ENCODE measurements around the gene KLHL14.
"Not testable (repeated sequence)": the region's sequence is repeated elsewhere in the genome, so short reads cannot be mapped to it uniquely, and the experiment has no call there.

KLHL14 gene

DNA sequence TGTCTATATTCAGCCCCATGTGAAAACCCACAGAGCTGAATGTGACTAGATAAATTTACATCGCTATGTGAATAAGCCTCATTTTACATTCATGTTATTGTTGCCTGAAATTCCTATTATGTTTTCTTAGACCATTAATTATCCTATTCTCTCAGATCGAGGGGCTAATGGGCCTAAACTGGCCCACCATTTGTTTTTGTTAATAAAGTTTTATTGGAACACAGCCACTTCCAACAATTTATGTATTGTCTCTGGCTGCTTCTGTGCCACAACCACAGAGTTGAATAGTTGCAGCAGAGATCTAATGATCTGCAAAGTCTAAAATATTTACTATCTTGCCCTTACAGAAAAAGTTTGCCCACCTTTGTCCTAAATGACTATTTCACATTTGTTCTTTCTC, 61.0 kb downstream of the KLHL14 start:
- no peak for DNase-seq

DNA sequence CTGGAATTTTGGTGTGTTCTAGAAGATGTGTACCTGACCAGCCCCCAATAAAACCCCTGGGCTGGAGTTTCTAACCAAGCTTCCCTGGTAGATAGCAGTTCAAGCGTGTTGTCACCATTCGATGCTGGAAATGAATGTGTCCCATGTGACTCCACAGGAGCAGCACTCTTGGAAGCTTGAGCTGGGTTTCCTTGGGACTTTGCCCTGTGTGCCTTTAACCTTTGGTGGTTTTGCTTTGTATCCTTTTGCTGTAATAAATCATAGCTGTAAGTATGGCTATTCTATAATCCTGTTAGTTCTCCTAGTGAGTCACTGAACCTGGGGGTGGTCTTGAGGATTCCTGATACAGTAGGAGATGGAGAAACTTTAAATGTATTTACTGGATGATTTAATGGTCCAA, 65.2 kb downstream of the KLHL14 start:
- no peak for DNase-seq

DNA sequence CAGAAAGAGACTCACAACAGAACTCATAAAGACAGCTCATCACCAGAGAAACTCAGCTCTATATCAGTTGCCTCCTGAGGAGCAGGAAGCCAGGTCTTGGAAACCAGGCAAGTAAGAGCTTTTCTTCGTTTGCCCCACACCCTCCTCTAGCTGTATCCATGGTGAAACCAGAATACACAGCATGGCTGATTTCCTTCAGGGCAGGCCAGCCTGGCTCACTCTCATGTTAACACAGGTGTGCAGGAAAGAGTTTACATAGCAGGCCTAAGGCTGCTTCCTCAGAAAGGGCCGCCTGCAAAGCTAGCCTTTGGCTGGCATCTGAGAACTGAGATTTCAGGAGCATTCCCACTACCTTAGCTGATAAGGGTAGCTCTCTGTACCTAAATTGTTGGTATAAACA, 65.7 kb downstream of the KLHL14 start:
- DNase-seq, result no peak

DNA sequence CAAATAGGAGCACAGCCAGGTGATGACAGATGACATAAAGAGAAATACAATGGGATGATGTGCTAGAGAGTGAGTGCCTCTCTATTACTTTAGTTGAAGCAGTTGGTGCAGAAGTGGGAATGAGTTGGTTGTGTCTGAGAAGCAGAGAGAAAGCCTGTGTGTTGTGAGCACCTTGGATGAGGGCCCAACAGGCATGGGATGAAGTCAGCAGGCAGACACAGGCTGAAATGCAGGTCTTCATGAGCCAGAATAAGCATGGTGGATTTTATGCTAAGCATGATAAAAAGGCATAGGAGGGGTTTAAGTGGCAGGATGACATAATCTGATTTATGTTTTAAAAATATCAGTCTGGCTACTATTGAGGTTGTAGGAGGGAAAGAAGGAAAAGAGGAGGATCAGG, 71.5 kb downstream of the KLHL14 start:
- DNase-seq, result no peak

DNA sequence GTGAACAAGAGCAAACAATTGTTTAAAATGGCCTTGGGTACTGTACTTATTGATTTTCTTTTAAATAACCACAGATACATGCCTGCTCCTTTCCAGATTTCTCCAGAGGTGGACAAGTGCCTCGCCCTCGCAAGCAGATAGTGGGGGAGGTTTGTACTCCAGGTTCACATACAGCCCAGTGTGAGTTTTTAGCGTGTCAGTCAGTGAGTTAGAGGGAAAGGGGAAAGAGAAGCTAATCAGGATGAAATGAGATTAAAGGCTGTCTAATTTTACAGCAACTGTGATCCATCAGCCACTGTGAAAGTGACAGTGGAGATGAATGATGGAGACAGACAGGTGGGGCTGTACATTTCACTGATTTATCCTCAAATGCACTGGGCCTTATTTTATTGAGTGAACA, 74.7 kb downstream of the KLHL14 start:
- no peak for DNase-seq

DNA sequence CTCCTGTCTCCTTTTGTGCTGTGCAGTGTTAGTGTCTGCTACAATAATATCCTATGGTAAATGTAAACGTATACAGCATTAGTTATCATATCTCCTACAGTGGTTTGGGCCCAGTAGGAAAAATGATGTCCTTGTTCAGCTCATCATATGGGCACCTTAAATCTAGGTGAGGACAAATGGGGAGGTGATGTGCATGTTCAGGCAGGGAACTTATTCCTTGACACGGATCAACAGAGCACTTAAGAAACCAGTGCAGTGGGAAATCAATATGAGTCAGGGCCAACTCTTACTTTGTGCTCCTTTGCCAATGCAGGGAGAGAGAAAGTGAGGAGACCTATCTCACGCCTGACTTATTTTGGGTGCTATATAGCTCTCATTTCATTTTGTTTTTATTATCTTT, 76.4 kb downstream of the KLHL14 start:
- DNase-seq, result no peak

DNA sequence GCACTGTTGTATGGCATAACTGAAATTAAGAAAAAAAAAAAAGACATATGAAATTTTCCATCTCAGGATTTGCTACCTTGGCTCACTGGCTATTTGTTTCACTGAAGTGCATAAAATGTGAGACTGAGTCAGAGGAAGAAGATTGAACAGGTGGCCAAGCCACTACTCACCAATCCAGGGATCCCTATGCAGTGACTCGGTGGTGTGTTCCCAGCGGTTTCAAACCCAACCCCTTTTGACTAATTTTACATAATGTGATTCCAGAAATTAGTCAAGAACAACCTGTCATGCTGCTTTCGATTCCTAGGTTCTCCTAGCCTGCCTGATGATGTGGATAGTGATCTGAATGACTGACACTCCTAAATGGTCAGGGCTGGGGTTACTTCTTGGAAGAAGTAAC, 77.3 kb downstream of the KLHL14 start:
- DNase-seq, result no peak

DNA sequence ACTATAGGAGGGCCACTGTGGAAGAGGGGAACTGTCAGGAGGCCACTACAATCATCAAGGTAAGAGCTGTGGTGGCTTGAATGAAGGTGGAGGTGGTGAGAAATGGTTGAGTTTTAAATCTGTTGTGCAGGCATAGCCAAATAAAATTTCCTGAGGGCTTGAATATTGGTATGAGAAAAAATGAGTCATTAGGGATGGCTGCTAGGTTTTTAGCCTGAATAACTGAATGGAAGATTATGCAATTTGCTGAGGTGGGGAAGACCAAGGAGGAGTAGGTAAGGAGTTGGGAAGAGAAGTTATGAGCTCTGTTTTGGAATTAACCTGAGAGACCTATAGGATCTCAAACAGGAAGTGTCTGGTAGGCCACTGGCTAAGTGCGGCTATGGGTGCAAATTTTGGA, 84.0 kb downstream of the KLHL14 start:
- DNase-seq, result no peak

DNA sequence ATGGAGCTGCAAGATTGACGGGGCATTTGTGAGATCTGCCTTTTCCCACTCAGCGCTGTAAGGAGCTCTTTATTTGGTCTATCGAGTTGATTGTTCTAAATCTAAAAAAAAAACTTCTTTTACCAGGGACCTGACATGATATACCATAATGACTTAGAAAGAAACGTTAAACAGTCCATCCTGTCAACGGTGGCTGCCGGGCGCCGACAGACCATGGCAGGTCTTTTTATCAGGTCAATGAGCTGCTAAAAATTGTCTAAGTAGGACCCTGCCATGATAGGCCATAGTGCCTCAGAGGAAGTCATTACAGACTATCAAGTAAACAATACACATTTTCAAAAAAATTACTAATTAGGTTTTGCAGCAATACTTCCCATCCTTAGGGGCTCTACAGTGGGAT, 87.9 kb downstream of the KLHL14 start:
- DNase-seq, result no peak

DNA sequence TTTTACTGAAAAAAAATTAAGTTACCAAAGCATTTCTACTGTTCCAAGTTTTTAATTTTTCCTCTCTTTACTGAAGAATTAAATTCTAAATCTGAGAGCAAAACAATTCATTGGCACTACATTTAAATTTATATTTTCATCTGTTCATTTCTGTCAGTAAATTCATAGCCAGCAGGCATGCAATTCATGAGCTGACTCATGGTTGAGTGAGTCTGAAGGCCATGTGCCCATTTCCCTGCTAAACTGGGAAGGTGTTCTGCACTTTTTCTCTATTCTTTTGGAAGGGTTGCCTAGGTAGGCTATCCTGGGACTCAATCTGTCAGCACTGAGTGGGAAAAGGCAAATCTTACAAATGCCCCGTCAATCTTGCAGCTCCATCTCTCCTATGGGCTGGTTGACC, 88.7 kb downstream of the KLHL14 start:
- no peak for DNase-seq

DNA sequence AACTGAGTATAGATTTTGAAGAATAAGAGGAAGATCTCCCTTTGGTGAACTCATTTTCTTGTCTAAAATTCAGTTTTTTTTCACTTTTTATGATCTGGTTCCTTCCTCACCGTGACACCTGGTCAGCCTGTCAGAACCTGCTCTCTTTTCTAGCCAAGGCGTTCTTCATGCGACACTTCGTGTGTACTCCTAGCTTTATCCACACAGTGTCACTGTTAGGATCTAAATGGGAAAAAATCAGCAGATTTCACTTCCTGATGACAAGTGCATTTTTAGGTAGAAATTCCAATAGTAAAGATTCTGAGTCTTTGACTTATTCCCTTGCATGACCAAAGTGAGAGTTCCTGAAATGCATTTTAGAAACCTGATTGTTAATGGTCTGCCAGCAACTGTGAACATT, 89.8 kb downstream of the KLHL14 start:
- DNase-seq, result no peak

DNA sequence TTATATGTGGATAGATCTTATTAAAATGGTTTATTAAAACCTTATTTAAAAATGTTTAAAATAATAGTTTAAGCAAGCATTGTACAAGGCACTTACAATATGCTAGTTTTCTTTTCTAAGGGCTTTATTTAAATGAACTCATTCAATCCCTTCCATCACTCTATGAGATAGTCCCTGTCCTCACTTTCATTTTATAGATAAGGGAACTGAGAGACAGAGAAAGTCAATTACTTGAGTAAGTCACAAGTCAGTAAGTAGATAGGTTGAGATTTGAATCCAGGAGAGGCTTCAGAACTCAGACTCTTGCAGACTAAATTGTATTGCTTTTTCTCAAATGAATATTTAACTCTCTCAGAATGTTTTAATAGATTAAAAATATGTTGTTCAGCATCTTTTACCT, 95.2 kb downstream of the KLHL14 start:
- no peak for DNase-seq

DNA sequence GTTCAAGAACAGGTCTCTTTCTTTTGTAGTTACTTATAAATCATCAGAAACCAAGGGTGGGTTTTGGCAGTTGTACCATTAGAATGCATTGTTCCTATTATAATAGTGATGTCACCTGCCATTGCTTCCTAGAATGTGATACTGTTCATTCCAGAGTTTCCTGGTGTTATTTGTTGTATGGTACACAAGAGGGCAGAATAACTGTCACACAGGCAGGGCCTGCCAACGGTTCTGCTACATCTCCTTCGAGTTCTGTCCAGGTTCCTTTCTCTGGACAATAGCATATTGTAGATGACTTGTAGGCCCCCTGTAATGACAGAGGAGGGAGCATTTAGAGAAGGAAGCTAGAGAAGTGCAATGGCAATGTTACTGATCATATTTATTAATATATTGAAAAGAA, 98.3 kb downstream of the KLHL14 start:
- DNase-seq, result no peak

DNA sequence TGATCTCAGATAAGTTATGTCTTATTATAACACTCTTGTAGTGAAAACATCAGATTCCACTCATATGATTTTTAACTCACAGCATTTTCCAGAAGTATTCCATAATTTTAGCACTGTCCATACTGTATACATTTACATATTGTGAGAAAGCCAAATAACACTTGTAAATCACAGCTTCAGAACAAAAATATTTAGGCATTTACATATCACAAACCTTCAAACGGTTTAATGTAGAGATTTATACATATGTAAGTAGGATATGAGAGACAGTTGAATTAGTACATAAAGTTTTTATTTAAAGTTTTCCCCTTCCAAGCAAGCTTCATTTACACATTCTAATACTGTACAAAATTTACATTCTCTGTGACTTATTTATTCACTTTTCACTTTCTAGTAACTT, 100.4 kb downstream of the KLHL14 start:
- no peak for DNase-seq

DNA sequence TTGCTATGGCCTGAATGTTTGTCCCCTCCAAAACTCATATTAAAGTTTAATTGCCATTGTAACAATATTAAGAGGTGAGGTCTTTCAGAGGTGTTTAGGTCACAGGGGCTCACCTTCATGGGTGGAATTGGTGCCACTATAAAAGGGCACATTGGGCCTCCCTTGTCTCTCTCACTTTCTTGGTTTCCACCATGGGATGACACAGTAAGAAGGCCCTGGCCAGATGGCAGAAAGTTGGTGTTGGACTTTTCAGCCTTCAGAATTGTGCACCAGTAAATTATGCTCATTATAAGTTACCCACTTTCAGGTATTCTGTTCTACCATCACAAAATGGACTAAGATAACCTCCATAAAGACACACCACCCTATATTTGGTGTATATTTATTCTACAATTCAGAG, 102.1 kb downstream of the KLHL14 start:
- DNase-seq, result no peak

DNA sequence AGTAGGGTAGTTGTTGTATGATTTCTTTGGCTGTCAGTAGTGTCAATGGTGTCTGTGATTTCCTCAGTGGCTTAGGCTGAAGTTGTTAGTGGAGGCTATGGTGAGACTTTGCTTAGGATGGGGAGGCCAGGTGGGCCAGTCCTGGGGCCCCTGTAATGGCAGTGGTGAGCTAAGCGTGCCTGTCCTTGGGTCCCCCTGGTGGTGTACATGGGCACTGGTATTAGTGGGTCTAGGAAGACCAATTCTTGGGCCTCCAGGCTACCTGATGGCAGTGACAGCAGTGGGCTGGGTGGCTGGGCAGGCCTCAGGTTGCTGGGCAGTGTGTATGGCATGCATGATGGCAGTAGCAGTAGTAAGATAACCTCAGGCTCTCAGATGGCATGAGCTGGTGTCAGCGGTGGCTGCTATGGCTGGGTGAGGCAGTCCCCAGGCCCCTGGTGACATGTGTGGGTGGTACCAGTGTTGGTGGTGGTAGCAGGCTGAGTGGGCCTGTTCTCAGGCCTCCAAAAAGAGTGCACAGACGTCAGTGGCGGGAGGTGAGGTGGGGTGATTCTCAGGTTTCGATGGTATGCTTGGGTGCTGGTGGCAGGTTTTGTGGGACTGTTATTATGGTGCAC, 103.2 kb downstream of the KLHL14 start:
- DNase-seq, result no peak

DNA sequence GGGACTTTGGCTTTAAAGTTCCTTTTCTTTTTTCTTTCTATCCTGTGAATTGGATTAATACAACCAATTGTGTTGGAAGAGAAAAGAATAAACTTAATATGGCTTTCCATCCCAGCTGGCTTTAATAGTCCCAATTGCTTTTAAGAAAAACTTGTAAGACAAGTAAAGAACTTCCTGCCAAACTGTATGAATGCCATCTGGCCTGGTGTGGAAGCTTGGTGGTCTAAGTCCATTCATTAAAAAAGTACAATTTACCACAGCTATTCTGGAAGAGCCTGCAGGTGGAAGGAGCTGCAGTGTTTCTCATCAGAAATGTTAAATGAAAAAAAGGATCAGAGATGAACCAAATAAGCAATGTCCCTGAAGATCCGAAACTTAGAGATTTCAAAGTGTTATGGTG, 103.9 kb downstream of the KLHL14 start:
- DNase-seq, result no peak

DNA sequence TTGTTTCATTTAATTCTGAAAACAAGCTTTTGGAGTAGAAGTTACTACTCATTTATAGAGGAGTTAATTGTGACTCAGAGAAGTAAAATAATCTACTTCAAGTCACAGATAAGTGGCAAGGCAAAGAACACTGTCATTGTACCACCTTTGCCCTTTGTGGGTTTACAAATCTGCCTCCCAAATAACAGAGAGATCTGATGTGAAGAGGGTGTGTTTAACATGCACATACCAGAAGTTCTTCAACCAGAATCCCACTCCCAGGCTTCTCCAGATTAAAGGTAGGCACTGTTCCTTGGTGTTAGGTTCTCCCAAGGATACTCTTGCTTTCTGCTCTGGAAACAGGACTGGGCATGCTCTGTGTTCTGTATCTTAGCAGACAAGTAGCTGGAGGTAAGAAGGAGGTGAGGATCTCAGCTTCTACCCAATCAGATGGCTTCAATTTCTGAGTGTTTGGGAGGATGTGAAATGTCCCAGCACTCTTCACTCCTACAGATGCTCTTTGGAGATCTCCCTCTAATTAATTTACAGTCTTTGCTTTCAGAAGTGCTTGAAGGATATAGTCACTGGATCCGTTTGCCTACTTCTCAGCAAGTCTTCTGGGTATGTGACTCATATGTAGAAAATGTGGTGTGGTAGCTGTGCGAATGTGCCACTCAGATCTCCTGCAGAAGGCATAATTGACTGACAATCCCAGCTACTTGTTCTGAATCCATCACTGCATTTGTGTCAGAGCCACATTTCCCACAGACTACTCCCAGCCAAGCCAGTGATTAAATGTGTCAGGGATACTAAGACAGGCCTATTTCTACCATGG, 111.1 kb downstream of the KLHL14 start:
- no peak for DNase-seq

DNA sequence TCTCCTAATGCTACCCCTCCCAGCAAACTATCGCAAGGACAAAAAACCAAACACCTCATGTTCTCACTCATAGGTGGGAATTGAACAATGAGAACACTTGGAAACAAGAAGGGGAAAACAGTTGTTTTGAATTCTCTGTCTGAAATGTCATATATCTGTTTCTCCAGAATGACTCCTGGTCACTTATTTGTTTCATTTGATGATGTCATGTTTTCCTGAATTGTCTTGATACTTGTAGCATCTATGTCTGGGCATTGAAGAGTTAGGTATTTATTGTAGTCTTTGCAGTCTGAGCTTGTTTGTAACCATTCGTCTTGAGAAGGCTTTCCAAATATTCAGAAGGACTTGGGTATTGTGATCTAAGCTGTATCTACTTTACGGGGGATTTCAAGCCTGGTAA, 118.3 kb downstream of the KLHL14 start:
- not testable (repeated sequence) for DNase-seq

DNA sequence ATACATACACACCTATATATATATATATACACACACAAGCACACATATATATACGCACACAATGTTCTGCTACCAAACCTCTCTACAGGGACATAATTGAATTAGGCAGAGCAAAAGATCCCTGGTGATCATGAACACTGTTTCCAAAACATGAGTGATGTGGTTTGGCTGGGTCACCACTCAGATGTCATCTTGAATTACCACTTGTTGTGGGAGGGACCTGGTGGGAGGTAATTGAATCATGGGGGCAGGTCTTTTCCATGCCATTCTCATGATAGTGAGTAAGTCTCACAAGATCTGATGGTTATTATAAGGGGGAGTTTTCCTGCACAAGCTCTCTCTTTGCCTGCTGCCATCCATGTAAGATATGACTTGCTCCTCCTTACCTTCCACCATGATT, 135.2 kb downstream of the KLHL14 start:
- DNase-seq, result not testable (repeated sequence)

DNA sequence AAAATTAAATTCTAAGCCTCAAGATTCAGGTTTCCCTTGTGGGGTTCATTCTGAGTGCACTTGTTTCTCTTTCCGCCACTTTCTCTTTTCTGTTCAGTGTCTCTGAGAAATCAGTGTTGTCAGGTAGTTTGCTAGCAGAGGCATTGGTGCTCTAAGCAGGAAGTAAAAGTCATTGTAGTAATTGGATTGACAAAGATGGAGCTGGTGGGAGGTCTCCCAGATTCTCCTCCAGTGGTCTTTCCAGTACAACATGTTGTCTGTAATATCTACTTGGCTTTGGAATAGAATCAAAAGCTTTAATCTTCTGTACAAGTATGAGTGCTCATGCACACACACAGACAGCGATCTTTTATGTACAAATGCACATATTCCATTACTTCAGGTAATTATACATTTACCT, 135.6 kb downstream of the KLHL14 start:
- DNase-seq, result no peak

DNA sequence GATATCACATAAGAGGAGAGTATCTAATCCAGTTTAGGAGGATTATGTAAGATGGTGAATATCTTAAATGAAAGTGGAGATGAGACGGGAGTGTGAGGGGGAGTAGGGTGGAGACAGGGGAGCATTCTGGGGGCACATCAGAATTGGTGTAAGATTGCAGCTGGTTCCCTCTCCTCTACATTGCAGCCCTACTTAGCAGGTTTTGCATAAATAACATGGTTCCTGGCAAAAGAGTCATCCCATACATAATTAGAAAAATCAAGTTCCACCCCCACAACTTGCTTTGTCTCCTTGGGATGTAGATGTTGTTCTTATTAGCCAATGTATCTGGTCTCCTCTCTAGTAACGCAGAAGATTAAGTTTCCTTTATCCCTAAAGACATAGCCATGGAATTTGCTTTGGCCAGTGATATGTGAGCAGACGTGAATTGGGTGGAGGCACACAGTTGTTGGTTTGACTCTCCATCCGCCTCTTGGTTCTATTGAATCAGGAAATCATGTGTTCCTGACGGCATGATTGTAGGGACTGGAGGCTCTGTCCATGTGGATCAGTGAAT, 137.9 kb downstream of the KLHL14 start:
- no peak for DNase-seq

DNA sequence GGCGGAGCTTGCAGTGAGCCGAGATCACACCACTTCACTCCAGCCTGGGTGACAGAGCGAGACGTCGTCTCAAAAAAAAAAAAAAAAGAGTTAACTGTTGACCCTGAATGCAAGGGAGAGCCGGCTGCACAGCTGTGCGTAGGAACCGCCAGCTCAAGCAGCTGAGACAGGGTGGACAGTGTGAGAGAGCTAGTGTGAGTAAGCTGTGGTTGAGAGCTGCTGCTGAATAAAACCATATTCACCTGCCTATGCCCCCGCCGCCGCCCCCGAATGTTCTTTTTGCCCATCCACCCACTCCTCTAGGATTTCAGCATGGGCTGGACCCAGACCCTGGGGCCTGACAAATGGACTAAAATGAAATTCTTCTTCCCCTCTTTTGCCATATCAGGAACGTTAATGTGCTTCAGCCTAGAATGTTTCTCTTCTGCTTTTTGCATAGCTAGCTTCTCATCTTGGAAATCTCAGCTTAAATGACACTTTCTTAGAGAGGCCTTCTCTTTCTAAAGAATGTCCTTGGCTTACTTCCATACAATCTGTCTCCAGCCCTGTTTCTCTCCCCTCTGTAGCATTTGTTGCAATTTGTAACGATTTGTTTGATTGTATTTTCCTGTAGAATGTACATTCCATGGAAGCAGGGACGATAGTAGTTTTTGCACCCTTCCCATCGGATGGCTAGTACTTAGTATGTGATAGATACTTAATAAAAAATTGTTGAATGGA, 142.7 kb downstream of the KLHL14 start:
- DNase-seq, result no peak

DNA sequence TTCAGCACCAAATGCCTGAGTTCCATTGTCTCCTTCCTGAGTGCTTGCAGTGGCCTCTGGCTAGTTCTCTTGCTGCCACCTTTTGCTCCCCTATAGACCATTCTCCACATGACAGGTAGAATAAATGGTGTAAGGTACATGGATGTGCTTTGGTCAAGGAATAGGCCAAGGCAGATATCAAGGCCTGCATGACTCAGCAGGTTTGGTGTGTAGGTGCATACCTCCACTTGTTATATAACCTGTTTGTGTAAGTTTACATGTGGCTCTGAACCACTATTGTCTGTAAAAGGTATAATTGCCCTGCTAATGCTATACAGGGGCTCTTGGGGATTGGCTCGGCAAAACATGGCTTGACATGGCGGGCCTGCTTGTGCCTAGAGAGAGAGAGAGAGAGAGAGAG, 143.5 kb downstream of the KLHL14 start:
- no peak for DNase-seq
